Ovary (tissue), 3 donors: ENCODE measurements around the gene OTULIN.

Experiments used
- EP300 ChIP-seq: sonication (generic); formaldehyde crosslinking; IDR thresholded peaks from one replicate; pipeline ENCODE4 v1.6.1; 2017; ENCODE audit warnings: antibody characterized with exemption
- POLR2A ChIP-seq: fragments of 450-650 bp; IDR thresholded peaks from one replicate; pipeline ENCODE4 v1.6.1; 2017; ENCODE audit warnings: antibody characterized with exemption, mild to moderate bottlenecking, moderate library complexity
- TF ChIP-seq, protein P1 (sequence below), 3 donors: fragments of 450-650 bp in 2 of 3; fragments of 200-600 bp in 1 of 3; IDR thresholded peaks; one replicate each; pipeline versions ENCODE4 v1.5.1 to v1.8.0; 2016 to 2022; ENCODE audit warnings: antibody characterized with exemption in 3 of 3, mild to moderate bottlenecking in 1 of 3
- donor health status: DM: no; HTN: no; CAD: no.

- TF ChIP-seq, protein P1, sequence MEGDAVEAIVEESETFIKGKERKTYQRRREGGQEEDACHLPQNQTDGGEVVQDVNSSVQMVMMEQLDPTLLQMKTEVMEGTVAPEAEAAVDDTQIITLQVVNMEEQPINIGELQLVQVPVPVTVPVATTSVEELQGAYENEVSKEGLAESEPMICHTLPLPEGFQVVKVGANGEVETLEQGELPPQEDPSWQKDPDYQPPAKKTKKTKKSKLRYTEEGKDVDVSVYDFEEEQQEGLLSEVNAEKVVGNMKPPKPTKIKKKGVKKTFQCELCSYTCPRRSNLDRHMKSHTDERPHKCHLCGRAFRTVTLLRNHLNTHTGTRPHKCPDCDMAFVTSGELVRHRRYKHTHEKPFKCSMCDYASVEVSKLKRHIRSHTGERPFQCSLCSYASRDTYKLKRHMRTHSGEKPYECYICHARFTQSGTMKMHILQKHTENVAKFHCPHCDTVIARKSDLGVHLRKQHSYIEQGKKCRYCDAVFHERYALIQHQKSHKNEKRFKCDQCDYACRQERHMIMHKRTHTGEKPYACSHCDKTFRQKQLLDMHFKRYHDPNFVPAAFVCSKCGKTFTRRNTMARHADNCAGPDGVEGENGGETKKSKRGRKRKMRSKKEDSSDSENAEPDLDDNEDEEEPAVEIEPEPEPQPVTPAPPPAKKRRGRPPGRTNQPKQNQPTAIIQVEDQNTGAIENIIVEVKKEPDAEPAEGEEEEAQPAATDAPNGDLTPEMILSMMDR (IDR thresholded peaks at IDR 0.05) = no peak
- TF ChIP-seq EP300 = no peak
- TF ChIP-seq POLR2A = no peak
Measured at GRCh38 chr5:14741131-14741530, 76.6 kb downstream of the OTULIN start.
